OCI-LY7 (cell line): ENCODE measurements around the gene PUM1. TPM values are rescaled to one million over a fixed set of nuclear protein-coding genes. Genes with fewer than 3 reads are reported as not detected.

Experiments
- BruUV-seq: library from RNA; stranded (reverse); fragments of 400-500 nt; replicated peaks from 2 replicates; lab custom pipeline; 2021; lab: Mats Ljungman, UMichigan
- CTCF ChIA-PET: fragments of 300-600 bp; sonication (Branson Sonifier 250); formaldehyde crosslinking; loops from one replicate; lab custom pipeline; 2022; ENCODE audit warnings: antibody characterized with exemption; ENCODE audit not compliant: unreplicated experiment; lab: Charles Lee
- POLR2A ChIA-PET: fragments of 300-600 bp; sonication (Branson Sonifier 250); formaldehyde crosslinking; loops from one replicate; lab custom pipeline; 2022; ENCODE audit warnings: antibody characterized with exemption; lab: Charles Lee
- DNase-seq: peaks from one replicate; pipeline ENCODE4 v3.0.0-alpha.2; 2015; ENCODE audit warnings: low spot score
- H2AFZ ChIP-seq: fragments of 200-600 bp; sonication (generic), shearing (Covaris generic); 2 replicates; pipeline ENCODE4 v1.6.1; 2014; ENCODE audit warnings: mild to moderate bottlenecking, antibody characterized with exemption, low read length, moderate library complexity
- H3K27ac ChIP-seq: fragments of 200-600 bp; sonication (generic); 2 replicates; pipeline ENCODE4 v1.5.1; 2014; ENCODE audit warnings: mixed run types, low read depth, mild to moderate bottlenecking, moderate library complexity, low read length, inconsistent platforms; ENCODE audit not compliant: poor library complexity, severe bottlenecking
- H3K36me3 ChIP-seq: fragments of 200-600 bp; sonication (generic); 2 replicates; pipeline ENCODE4 v1.6.1; 2014; ENCODE audit warnings: mild to moderate bottlenecking, antibody characterized with exemption, low read length, moderate library complexity, mixed read lengths; ENCODE audit not compliant: insufficient read depth
- H3K4me1 ChIP-seq: fragments of 200-600 bp; sonication (generic); 2 replicates; pipeline ENCODE4 v1.5.1; 2014; ENCODE audit warnings: mild to moderate bottlenecking, low read length; ENCODE audit not compliant: insufficient read depth, poor library complexity, severe bottlenecking
- H3K4me2 ChIP-seq: fragments of 200-600 bp; sonication (generic); 2 replicates; pipeline ENCODE4 v1.6.1; 2014; ENCODE audit warnings: mild to moderate bottlenecking, low read length
- H3K4me3 ChIP-seq: fragments of 200-600 bp; sonication (generic); 2 replicates; pipeline ENCODE4 v1.5.1; 2014; ENCODE audit warnings: mild to moderate bottlenecking, low read depth, low read length; ENCODE audit not compliant: poor library complexity, severe bottlenecking
- H3K79me2 ChIP-seq: fragments of 200-600 bp; sonication (generic); 2 replicates; pipeline ENCODE4 v1.6.1; 2016; ENCODE audit warnings: low read depth, mild to moderate bottlenecking, low read length, moderate library complexity, mixed read lengths; ENCODE audit not compliant: insufficient read depth
- H3K9me2 ChIP-seq: fragments of 200-600 bp; sonication (generic); 2 replicates; pipeline ENCODE4 v1.6.1; 2016; ENCODE audit warnings: mild to moderate bottlenecking, low read length, mixed read lengths; ENCODE audit not compliant: insufficient read depth
- H3K9me3 ChIP-seq: fragments of 200-600 bp; sonication (generic); 2 replicates; pipeline ENCODE4 v1.6.1; 2014; ENCODE audit warnings: mild to moderate bottlenecking, mixed run types, low read length, mixed read lengths
- H4K20me1 ChIP-seq: fragments of 200-600 bp; sonication (generic); 2 replicates; pipeline ENCODE4 v1.6.1; 2014; ENCODE audit warnings: mild to moderate bottlenecking, antibody characterized with exemption, low read length, moderate library complexity, mixed read lengths; ENCODE audit not compliant: insufficient read depth
- CTCF ChIP-seq: fragments of 200-600 bp; sonication (generic); conservative IDR thresholded peaks from 2 replicates; pipeline ENCODE4 v1.5.1; 2014; ENCODE audit warnings: mild to moderate bottlenecking, antibody characterized with exemption, low read length, moderate library complexity, mixed read lengths
- EZH2phosphoT487 ChIP-seq: fragments of 200-600 bp; sonication (generic); IDR thresholded peaks from 2 replicates; pipeline ENCODE4 v1.6.1; 2018; ENCODE audit warnings: low read depth, borderline replicate concordance, mild to moderate bottlenecking, mixed run types, antibody characterized with exemption, low read length, moderate library complexity, mixed read lengths
- intact Hi-C: fragments of 100-400 bp; cut with micrococcal nuclease; formaldehyde crosslinking; loops from one replicate; pipeline ENCODE4 v1.10.0; 2022; ENCODE audit not compliant: unreplicated experiment
- total RNA-seq, 2 experiments: library from RNA; depleted of rRNA in 1 of 2; stranded (reverse); fragments of >200 nt in 1 of 2; shearing (Covaris generic) in 1 of 2; gene quantifications; 2 replicates each; pipeline ENCODE4 v1.2.3, GENCODE V29; 2014 to 2022

Gene PUM1
- total RNA-seq, 2 experiments from 2014 or later = 52.0 to 97.5 TPM

- Histone ChIP-seq H2AFZ (no peak overlapping the region), H4K20me1 (no peaks in the 10 kb centered on the region), H3K4me3 (no peak overlapping the region), H3K36me3 (no peaks in the 10 kb centered on the region), H3K4me1 (no peaks in the 10 kb centered on the region), H3K79me2 (no peaks in the 10 kb centered on the region), H3K27ac (no peak overlapping the region), H3K4me2 (no peak overlapping the region), H3K9me3 (no peaks in the 10 kb centered on the region), H3K9me2 (no peaks in the 10 kb centered on the region)
- no peak for TF ChIP-seq CTCF
- no peak for TF ChIP-seq EZH2phosphoT487
- POLR2A ChIA-PET = no interaction called here
- no TSS peak for BruUV-seq
- CTCF ChIA-PET = no interaction called here
- intact Hi-C loops = no loop called here
- no peak for DNase-seq
These were observed 149.2 kb downstream of the PUM1 start for GRCh38 chr1:30916296-30916695.

- no peaks in the 10 kb centered on the region for H4K20me1 ChIP-seq
- no peaks in the 10 kb centered on the region for H3K36me3 ChIP-seq
- no peak for DNase-seq
- POLR2A ChIA-PET = no interaction called here
- no peak overlapping the region for H3K27ac ChIP-seq
- CTCF ChIA-PET = no interaction called here
- TF ChIP-seq CTCF = no peak
- intact Hi-C loops = no loop called here
- no peaks in the 10 kb centered on the region for H3K9me2 ChIP-seq
- H3K4me2 ChIP-seq = no peak overlapping the region
- no peak overlapping the region for H3K4me3 ChIP-seq
- H3K79me2 ChIP-seq = no peaks in the 10 kb centered on the region
- H2AFZ ChIP-seq = no peak overlapping the region
- no TSS peak for BruUV-seq
- no peaks in the 10 kb centered on the region for H3K4me1 ChIP-seq
- no peaks in the 10 kb centered on the region for H3K9me3 ChIP-seq
These were observed 149.9 kb downstream of the PUM1 start for GRCh38 chr1:30915491-30916230.

DNA sequence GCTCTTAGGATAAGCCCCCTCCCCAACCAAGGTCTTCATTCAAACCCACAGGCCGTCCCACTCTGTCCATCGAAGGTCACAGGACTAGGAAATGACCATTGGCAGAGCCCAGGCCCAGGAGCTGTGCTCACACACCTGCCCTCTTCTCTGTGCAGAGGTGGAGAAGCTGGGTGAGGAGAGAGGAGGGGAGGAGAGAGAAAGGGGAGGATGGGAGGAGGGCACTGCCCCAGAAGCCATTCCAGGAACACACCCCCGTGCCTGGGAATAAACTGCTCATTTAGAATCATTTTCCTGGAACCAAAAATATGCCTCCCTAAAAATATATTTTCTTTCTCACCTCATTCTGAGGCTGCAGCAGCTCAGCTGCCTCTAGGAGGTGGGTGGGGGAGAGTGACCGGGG lies 150.6 kb downstream of the PUM1 start:
- Histone ChIP-seq H4K20me1 (no peaks in the 10 kb centered on the region), H3K4me2 (no peak overlapping the region), H3K4me1 (peaks cover 1% of the 10 kb centered on the region), H2AFZ (no peak overlapping the region), H3K4me3 (no peak overlapping the region), H3K9me2 (no peaks in the 10 kb centered on the region), H3K9me3 (no peaks in the 10 kb centered on the region), H3K27ac (no peak overlapping the region), H3K79me2 (no peaks in the 10 kb centered on the region), H3K36me3 (no peaks in the 10 kb centered on the region)
- intact Hi-C loops = no loop called here
- no peak for DNase-seq
- POLR2A ChIA-PET = no interaction called here
- TF ChIP-seq CTCF (no peak), EZH2phosphoT487 (no peak)
- CTCF ChIA-PET = interaction anchor here (1.4 kb wide), 1 partner anchor 133 kb away, joined by 3 read pairs; no protein-coding TSS in a partner anchor
- no TSS peak for BruUV-seq
